ENCODE data around the gene STK24.
A peak's percentile ranks its signal among the peaks of the same experiment; 100 is the strongest.

The STK24 gene

DNA sequence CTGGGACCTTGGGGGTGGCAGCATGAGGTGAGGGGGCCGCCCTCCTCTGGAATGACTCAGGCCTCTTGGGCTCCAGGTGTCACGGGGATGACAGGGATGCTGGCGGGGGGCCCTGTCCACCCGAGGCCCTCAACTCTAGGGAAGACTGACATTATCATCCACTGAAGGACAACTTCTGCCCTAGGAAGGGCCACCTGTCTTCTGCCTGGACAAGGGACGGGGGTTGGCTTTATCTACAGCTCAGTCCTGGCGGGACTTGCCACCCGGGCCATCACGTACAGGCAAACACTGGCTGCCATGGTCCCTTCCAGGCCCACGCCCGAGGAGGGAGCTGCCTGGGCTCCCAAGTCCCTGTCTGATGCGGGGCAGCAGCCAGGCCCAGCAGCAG, 130.7 kb downstream of the STK24 start:
- no peaks in the 10 kb centered on the region for H3K27me3 Mint-ChIP-seq
- H3K4me3 Mint-ChIP-seq: no peak overlapping the region
- peaks cover 24% of the 10 kb centered on the region for H3K4me1 Mint-ChIP-seq
- H3K36me3 Mint-ChIP-seq: no peaks in the 10 kb centered on the region
- ATAC-seq (ENCODE audit: low read depth) (no peak), DNase-seq (ENCODE audit: low spot score in 2 of 2) (no peak)
- H3K9me3 Mint-ChIP-seq: no peaks in the 10 kb centered on the region
- peak overlapping the region; percentile 68 for H3K27ac Mint-ChIP-seq

DNA sequence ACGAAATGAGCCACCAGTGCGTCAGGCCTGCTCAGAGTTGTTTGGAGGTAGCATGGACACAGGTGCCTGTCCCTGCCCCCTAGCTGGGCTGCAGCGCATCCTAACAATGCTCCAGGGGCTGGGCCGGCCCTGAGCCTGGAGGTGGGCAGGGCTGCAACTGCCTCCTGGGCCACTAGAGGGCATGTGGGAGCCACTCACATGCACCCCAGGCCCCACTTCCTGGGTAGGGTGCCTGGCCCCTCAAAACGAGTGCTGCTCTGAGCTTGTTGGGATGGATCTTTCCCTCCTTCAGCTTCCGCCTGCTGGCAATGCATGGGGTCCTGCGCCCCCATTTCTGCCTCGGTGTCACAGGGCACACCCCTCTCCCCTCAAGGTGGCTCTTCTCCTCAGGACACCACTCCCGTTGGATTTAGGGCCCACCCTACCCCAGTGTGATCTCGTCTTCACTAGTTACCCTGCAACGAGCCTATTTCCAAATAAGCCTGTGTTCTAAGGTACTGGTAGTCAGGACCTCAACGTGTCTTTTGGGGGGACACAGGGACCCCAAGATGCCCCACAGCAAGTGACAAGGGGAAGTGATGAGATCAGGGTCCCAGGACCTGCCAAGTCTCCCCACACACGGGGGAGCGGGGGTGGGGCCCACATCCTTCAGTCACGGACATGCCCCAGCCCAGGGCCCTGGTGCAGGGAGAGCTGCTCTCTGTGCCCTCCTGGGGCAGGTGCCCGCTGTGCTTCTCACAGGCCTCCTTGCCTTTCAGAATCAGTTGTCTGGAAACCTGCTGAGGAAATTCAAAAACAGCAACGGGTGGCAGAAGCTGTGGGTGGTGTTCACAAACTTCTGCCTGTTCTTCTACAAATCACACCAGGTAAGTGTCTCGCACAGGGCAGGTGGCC, 131.3 kb downstream of the STK24 start:
- H3K4me3 Mint-ChIP-seq: peak overlapping the region; percentile 76
- DNase-seq (ENCODE audit: low spot score in 2 of 2): peak; percentile 79 to 89
- H3K27ac Mint-ChIP-seq: peak overlapping the region; percentile 68

DNA sequence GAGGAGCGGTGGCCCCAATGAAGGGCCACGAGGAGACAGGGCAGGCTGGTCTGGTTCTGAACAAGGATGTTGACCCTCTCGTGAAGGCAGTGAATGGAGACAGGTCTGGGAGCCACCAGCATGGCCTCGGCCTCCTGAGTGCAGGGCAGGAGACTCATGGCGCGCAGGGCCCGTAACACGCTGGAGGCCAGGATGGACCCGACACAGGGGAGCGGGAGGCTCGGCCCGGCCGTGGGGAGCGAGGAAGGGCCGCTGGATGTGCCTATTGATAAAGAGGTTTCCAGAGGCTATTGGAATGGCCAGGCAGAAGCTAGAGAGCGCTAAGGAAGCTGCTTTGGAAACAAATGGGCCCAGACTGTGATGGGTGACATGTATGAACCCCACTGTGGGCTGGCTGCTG, 132.5 kb downstream of the STK24 start:
- Mint-ChIP-seq H3K36me3 (no peaks in the 10 kb centered on the region), H3K4me3 (no peak overlapping the region), H3K27me3 (no peaks in the 10 kb centered on the region), H3K9me3 (no peaks in the 10 kb centered on the region), H3K27ac (no peak overlapping the region), H3K4me1 (peaks cover 24% of the 10 kb centered on the region)
- ATAC-seq (ENCODE audit: low read depth) (no peak), DNase-seq (ENCODE audit: low spot score in 2 of 2) (no peak)

More for the DNA sequence above, 131.3 kb downstream of the STK24 start:
- Mint-ChIP-seq H3K9me3 (no peaks in the 10 kb centered on the region), H3K4me1 (peaks cover 24% of the 10 kb centered on the region), H3K36me3 (no peaks in the 10 kb centered on the region), H3K27me3 (no peaks in the 10 kb centered on the region)
- peak; percentile 87 for ATAC-seq (ENCODE audit: low read depth)

DNA sequence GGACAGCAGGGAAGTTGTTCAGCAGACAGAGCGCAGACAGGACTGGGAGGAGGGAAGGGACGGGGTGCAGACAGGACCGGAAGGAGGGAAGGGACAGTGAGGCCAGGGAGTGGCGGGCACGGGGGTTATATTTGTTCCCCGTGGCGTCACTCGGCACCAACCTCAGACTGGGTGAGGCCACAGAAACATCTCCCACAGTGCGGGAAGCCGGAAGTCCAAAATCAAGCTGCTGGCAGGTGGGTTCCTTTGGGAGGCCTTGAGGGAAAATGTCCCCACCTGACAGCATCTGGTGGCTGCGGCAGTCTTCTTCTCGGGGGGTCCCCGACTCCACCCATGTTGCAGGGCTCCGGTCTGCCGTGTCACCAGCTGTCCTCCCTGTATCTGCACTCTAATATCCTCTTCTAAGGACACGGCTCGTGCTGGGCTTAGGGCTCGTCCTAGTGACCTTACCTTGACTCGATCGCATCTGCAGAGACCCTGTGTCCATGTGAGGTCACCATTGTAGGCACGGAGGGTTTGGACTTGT, 133.0 kb downstream of the STK24 start:
- H3K36me3 Mint-ChIP-seq: no peaks in the 10 kb centered on the region
- H3K27me3 Mint-ChIP-seq: no peaks in the 10 kb centered on the region
- DNase-seq (ENCODE audit: low spot score in 2 of 2) (no peak), ATAC-seq (ENCODE audit: low read depth) (no peak)
- H3K27ac Mint-ChIP-seq: no peak overlapping the region
- H3K4me3 Mint-ChIP-seq: no peak overlapping the region
- peaks cover 22% of the 10 kb centered on the region for H3K4me1 Mint-ChIP-seq
- H3K9me3 Mint-ChIP-seq: no peaks in the 10 kb centered on the region

DNA sequence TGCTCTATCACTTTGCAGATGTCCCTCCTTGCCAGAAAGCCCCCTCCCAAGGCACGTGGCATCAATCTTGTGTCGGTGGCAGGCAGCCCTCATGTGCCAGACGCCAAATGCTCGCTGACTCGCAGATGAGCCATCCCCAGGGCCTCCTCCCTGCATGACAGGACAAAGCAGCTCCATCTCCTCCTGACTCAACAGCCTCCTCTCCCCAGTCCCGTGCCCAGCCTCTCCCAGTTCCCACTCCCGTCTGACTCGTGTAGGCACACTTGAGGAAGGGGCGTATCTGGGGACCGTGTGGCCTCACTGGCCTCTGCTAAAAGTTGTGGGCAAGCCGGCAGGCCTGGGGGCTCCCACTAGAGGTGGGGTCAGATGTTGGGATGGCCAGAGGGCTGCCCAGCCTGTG, 133.6 kb downstream of the STK24 start:
- Mint-ChIP-seq H3K27me3 (peaks cover 2% of the 10 kb centered on the region), H3K36me3 (no peaks in the 10 kb centered on the region), H3K9me3 (no peaks in the 10 kb centered on the region), H3K4me3 (no peak overlapping the region), H3K4me1 (peaks cover 16% of the 10 kb centered on the region), H3K27ac (peak overlapping the region; percentile 35)
- ATAC-seq (ENCODE audit: low read depth): no peak
- DNase-seq (ENCODE audit: low spot score in 2 of 2): no peak

DNA sequence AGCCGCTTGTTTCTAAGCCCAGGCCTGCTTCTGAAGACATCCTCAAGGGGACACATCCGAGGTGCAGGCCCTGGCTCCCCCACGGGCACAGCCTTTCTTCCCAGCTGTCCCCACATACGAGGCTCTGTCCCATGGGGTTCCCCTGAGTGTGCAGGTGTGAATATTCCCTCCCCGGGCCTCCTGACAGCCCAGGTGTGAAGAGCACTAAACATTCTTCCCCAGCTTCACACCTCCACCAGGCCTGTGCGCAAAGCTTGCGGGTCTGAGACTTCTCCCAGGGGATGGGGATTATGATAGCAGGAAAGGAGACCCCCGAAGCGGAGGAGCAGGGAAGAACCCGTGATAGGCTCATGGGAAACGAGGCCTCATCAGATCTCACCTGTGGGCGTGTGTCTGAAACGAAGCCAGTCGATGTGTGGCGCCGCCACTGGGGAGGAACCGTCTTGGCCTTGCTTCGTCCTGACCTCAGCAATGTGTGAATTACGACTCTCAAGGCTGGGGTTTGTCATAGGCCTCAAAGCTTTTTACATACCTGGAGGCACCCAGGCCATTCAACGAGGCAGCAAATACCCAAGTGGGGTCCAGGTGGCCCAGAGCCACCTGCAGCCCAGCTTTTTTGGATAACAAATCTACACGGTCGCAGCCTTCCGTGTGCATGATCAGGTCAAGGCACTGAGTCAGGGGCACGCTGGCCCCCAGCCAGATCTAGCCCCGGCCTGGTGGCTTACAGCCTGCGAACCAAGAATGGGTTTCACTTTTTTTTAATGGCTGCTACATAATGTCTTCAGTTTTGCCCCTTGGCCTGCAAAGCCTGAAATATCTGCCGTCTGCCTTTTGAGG, 134.3 kb downstream of the STK24 start:
- H3K27me3 Mint-ChIP-seq: peaks cover 2% of the 10 kb centered on the region
- H3K4me3 Mint-ChIP-seq: no peak overlapping the region

DNA sequence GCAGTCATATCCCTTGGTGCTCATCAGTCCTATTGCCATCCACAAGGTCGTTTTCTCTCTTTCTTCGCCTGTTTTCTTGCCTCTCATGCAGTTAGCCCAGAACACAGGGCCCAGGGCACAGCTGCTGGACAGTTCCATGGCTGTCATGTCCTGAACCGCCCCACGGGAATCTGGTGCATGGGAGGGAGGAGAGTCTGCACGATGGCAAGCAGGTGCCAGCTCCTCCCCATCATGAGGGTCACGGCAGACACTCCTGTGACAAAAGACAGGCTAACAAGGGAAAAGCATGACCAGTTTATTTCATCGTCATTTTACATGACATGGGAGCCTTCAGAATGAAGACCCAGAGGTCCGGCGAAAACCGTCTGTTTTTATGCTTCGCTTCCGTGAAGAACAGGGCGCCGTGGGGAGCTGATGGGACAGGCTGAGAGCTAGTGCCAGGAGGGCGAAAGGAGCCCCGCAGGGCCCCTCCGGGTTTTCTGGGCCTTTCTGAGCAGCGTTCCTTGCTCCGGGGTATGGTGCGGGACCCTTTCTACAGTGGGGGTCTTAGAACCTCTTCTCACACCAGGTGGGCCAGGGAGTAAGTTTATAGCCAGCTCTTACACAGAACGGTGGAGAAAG, 135.7 kb downstream of the STK24 start:
- Mint-ChIP-seq H3K4me1 (peaks cover 15% of the 10 kb centered on the region), H3K27me3 (peaks cover 7% of the 10 kb centered on the region), H3K36me3 (no peaks in the 10 kb centered on the region), H3K4me3 (no peak overlapping the region), H3K9me3 (no peaks in the 10 kb centered on the region), H3K27ac (no peak overlapping the region)
- DNase-seq (ENCODE audit: low spot score in 2 of 2): no peak
- ATAC-seq (ENCODE audit: low read depth): no peak

More for the DNA sequence above, 134.3 kb downstream of the STK24 start:
- ATAC-seq (ENCODE audit: low read depth) (no peak), DNase-seq (ENCODE audit: low spot score in 2 of 2) (no peak)
- H3K36me3 Mint-ChIP-seq: no peaks in the 10 kb centered on the region
- peak overlapping the region; percentile 15 for H3K27ac Mint-ChIP-seq
- H3K9me3 Mint-ChIP-seq: no peaks in the 10 kb centered on the region
- H3K4me1 Mint-ChIP-seq: peaks cover 15% of the 10 kb centered on the region

DNA sequence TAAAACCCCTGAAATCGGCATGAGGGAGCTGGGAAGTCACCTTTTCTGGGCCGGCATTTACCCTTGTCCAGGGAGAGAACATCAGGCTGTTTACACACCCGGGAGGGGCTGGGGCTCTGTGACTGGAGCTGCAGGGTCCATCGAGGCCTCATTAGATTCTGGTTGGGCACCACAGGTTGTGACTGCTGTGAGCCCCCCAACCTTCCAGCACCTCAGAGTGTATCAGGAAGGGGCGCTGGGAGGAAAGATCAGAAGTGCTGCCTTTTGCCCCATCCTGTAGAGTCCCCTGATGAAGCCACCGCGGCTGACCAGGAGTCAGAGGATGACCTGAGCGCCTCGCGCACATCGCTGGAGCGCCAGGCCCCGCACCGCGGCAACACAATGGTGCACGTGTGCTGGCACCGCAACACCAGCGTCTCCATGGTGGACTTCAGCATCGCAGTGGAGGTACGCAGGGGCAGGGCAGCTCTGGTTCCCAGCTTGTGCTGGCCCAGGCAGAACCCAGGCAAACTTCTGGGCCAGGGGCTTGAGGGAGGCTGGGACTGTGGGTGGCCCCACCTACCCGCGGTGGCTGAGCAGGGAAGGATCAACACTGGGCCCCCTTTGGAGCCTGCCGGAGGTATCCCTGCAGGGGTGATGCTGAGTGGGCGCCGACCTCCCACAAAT, 136.4 kb downstream of the STK24 start:
- ATAC-seq (ENCODE audit: low read depth) (no peak), DNase-seq (ENCODE audit: low spot score in 2 of 2) (no peak)
- Mint-ChIP-seq H3K27me3 (peaks cover 9% of the 10 kb centered on the region), H3K4me1 (peaks cover 10% of the 10 kb centered on the region), H3K27ac (no peak overlapping the region), H3K36me3 (no peaks in the 10 kb centered on the region), H3K4me3 (no peak overlapping the region), H3K9me3 (no peaks in the 10 kb centered on the region)

DNA sequence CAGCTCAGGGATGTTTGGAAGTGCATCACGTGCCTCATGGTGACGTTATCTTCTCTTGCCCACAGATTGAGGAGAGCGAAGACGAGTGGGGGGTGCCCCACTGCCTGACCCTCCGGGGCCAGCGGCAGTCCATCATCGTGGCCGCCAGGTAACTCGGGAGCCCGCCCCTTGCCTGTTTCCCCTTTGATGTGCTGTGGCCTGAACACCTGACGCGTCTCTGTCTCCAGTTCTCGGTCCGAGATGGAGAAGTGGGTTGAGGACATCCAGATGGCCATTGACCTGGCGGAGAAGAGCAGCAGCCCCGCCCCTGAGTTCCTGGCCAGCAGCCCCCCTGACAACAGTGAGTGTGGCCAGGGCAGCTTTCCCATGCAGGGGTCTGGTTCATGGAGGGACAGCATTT, 137.0 kb downstream of the STK24 start:
- H3K9me3 Mint-ChIP-seq: no peaks in the 10 kb centered on the region
- ATAC-seq (ENCODE audit: low read depth) (no peak), DNase-seq (ENCODE audit: low spot score in 2 of 2) (no peak)
- H3K4me1 Mint-ChIP-seq: peaks cover 5% of the 10 kb centered on the region
- peaks cover 11% of the 10 kb centered on the region for H3K27me3 Mint-ChIP-seq
- no peak overlapping the region for H3K4me3 Mint-ChIP-seq
- H3K27ac Mint-ChIP-seq: no peak overlapping the region
- no peaks in the 10 kb centered on the region for H3K36me3 Mint-ChIP-seq

DNA sequence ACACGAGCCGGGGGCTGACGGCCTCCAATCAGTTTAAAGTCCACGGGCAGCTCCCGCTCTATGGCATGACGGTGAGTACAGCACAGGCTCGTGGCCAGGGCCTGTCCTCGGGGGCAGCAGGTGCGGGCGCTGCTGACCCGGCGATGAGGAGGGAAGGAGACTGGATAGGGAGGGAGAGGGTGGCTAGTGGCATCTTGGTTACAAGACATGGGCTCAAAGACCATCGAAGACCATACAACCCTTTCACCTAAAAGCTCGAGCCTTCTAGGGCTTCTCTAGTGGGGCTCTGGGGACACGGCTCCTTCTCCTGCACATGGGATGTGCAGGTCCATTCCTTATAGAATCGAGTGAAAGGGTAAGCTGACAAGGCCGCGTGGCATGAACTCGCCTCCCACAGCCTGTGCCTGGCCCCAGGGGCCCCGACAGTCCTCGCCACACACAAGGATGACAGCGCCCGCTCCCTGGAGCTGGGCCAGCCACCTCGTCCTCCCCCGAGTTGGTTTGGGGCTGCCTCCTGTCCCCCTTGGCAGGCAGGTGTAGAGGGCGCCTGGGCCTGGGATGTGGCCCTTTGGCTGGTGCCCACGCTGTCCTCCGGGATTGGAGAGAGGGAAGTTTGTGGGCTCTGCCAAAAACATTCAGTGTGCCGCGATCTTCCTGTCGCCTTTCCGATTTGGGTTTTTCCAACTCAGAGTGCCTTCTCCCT, 137.6 kb downstream of the STK24 start:
- Mint-ChIP-seq H3K27me3 (peaks cover 11% of the 10 kb centered on the region), H3K9me3 (no peaks in the 10 kb centered on the region), H3K4me3 (no peak overlapping the region), H3K36me3 (no peaks in the 10 kb centered on the region), H3K27ac (no peak overlapping the region), H3K4me1 (peaks cover 3% of the 10 kb centered on the region)
- ATAC-seq (ENCODE audit: low read depth) (no peak), DNase-seq (ENCODE audit: low spot score in 2 of 2) (no peak)

DNA sequence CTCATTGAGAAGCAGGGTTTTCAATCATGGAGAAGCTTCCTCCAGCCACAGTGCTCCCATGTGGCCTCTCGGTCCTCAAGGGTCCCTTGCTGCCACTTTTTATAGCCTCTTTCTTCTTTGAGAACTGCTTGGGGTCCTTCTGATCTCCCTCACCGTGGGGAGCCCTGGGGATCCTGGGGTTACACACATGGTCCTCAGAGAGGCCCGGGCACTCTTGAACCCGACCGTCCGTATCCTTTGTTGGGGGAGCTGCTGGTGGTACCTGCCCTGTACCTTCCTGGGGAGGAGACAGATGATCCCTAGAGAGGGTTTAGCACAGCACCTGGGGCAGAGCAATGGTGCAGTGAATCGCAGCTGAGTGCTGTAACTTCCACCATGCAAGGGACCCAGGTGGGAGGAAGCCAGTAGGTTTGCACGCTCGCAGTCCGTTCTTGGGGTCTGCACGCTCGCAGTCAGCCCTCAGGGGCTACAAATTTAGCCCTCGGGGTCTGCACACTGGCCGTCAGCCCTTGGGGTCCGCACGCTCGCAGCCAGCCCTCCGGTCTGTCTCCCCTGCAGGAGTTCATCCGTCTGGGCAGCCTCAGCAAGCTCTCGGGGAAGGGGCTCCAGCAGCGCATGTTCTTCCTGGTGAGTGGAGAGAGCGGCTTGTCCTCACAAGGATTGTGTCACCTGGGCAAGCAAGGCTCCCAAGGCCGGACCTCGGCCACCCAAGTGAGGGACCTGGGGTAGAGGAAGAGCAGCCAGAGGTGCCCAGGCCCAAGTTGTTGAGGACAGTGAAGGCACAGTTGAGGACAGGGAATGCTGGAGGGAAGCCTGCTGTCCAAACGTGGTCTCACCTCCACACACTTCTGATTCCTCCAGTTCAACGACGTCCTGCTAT, 138.4 kb downstream of the STK24 start:
- Mint-ChIP-seq H3K27me3 (peaks cover 11% of the 10 kb centered on the region), H3K27ac (no peak overlapping the region), H3K4me3 (no peak overlapping the region), H3K36me3 (no peaks in the 10 kb centered on the region), H3K9me3 (no peaks in the 10 kb centered on the region), H3K4me1 (no peaks in the 10 kb centered on the region)
- DNase-seq (ENCODE audit: low spot score in 2 of 2) (no peak), ATAC-seq (ENCODE audit: low read depth) (no peak)

DNA sequence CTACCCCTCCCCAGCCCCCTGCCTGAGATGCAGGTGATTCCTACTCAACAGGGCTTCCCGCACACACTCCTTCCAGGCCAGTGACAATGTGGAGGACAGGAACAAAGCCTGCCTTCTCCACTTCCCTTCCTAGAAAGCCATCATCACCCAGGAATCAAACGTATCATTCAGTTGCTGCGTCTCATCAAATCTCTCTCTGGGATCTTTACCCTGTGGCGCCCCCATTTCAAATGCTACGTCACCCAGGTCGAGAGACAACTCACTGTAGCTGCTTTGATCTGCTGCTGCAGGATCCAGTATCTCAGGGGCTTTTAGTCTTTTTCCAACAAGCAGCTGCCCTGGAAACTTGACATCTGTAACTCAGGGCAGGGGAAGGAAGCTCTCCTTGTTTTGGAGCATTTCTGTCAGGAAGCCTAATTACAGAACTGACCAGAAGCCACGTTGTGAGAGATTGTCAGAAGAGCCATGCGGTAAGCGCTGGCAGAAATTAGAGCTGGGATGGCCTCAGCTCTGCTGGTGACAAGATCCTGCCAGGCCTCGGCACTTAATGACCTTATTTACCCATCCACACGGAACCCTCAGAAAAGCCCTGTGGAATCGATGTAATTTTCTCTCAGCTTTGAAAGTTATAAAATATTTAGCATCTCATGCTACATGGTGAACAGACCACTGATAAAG, 140.5 kb downstream of the STK24 start:
- H3K9me3 Mint-ChIP-seq: no peaks in the 10 kb centered on the region
- ATAC-seq (ENCODE audit: low read depth) (no peak), DNase-seq (ENCODE audit: low spot score in 2 of 2) (no peak)
- no peak overlapping the region for H3K27ac Mint-ChIP-seq
- no peaks in the 10 kb centered on the region for H3K4me1 Mint-ChIP-seq
- peaks cover 21% of the 10 kb centered on the region for H3K27me3 Mint-ChIP-seq
- H3K36me3 Mint-ChIP-seq: no peaks in the 10 kb centered on the region
- H3K4me3 Mint-ChIP-seq: no peak overlapping the region
